Ovary (tissue), 3 donors: ENCODE measurements around the gene NUDT22.

Source experiments
- POLR2A ChIP-seq: fragments of 450-650 bp; IDR thresholded peaks from one replicate; pipeline ENCODE4 v1.6.1; 2017; ENCODE audit warnings: antibody characterized with exemption, mild to moderate bottlenecking, moderate library complexity
- TF ChIP-seq, protein P1 (sequence below), 3 donors: fragments of 450-650 bp in 2 of 3; fragments of 200-600 bp in 1 of 3; IDR thresholded peaks; one replicate each; pipeline versions ENCODE4 v1.5.1 to v1.8.0; 2016 to 2022; ENCODE audit warnings: antibody characterized with exemption in 3 of 3, mild to moderate bottlenecking in 1 of 3
- donor health status: DM: no; HTN: no; CAD: no.

DNA sequence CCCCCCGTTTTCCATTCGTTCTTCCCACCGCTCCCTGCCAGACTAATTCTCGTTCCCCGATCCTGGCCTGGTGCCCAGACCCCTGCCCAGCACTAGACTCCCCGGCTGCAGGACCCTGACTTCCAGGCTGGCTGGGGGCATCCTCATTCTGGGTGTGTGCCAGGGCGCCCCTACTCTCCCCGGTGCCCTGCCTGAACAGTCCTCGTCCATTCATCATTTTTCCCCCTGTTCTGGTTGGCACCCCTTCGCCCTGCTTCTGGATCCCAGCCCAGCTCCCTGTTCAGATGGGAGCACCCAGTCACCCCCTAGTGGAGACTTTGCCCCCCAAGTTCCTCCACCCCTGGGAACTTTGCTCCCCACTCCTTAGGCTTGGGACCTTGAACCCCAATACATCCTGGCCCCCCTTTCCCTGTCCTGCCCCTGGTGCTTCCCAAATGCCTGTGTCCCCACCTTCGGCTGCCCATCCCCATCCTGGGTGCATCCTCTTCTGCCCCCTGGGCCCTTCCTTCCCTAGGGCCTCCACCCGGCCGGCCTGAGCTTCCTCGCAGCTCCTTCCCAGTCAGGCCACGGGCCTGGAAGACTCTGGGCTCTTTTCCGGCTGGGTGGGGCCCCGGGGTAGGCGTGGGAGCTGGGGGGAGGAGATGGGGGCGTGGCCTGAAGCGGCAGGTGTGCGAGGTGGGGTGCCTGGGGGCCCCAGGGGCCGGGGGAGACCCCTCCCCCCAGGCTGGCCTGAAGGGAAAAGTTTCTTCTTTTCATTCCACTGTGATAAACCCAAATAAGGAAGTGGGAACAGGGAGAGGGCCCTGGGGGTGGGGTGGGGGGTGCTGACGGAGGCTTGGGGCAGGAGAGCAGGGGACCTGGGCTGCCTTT, 26.2 kb downstream of the NUDT22 start:
- TF ChIP-seq, protein P1, sequence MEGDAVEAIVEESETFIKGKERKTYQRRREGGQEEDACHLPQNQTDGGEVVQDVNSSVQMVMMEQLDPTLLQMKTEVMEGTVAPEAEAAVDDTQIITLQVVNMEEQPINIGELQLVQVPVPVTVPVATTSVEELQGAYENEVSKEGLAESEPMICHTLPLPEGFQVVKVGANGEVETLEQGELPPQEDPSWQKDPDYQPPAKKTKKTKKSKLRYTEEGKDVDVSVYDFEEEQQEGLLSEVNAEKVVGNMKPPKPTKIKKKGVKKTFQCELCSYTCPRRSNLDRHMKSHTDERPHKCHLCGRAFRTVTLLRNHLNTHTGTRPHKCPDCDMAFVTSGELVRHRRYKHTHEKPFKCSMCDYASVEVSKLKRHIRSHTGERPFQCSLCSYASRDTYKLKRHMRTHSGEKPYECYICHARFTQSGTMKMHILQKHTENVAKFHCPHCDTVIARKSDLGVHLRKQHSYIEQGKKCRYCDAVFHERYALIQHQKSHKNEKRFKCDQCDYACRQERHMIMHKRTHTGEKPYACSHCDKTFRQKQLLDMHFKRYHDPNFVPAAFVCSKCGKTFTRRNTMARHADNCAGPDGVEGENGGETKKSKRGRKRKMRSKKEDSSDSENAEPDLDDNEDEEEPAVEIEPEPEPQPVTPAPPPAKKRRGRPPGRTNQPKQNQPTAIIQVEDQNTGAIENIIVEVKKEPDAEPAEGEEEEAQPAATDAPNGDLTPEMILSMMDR (IDR thresholded peaks at IDR 0.05) = peak in 1 of 3 donors; percentile 20
- TF ChIP-seq POLR2A = no peak
